BJ (cell line): ENCODE data around the gene NLGN1. TPM values are rescaled to one million over a fixed set of nuclear protein-coding genes. Genes with fewer than 3 reads are reported as not detected.

Source experiments
- CTCF ChIA-PET: fragments of 350-600 bp; formaldehyde crosslinking; extraction: SDS; loops from one replicate; lab custom pipeline; 2021; ENCODE audit warnings: antibody characterized with exemption, inconsistent platforms; lab: Yijun Ruan, JAX
- POLR2A ChIA-PET: fragments of 300-600 bp; sonication (Branson Sonifier 250); formaldehyde crosslinking; extraction: SDS; loops from one replicate; lab custom pipeline; 2021; ENCODE audit warnings: antibody characterized with exemption; lab: Charles Lee
- DNase-seq: peaks from one replicate; pipeline ENCODE4 v3.0.0-alpha.2; 2011; ENCODE audit warnings: low read depth
- H3K27me3 ChIP-seq: 2 replicates; pipeline ENCODE4 v1.6.0; 2011; ENCODE audit warnings: low read length; ENCODE audit not compliant: control insufficient read depth, insufficient read depth
- H3K36me3 ChIP-seq: 2 replicates; pipeline ENCODE4 v1.5.1; 2011; ENCODE audit warnings: low read length; ENCODE audit not compliant: control insufficient read depth, insufficient read depth
- H3K4me3 ChIP-seq: 2 replicates; pipeline ENCODE4 v1.5.1; 2011; ENCODE audit warnings: low read depth, mild to moderate bottlenecking, control low read depth, low read length
- polyA plus RNA-seq: library from polyadenylated mRNA; depleted of rRNA; stranded (reverse); fragments of >200 nt; gene quantifications from 2 replicates; pipeline ENCODE4 v1.2.3, GENCODE V29; 2011
- TF ChIP-seq, protein P1 (sequence below): IDR thresholded peaks from 2 replicates; pipeline ENCODE4 v1.5.1; 2011; ENCODE audit warnings: low read depth, mild to moderate bottlenecking, control low read depth, inconsistent platforms, low read length, moderate library complexity; ENCODE audit not compliant: insufficient read depth

Gene NLGN1
- polyA plus RNA-seq, 1 experiment, result 15.5 TPM

DNA sequence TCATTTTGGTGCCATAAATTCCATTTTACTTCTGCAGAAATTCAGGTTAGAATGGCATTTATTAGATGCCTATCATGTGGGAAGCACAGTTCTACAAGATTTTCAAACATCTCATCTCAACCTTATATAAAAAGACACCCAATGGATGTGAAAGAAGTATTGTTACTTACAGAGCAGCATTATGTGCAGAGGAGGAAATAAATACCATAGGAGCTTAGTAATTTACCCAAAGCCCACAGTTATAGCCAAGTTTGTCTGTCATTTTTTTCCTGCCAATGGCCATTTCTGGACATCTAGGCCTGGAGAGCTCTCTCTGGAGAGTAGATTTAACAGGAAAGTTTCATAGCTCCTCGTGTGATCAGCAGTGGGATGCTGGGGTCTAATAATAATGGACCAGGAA is 802.2 kb downstream of the NLGN1 start:
- DNase-seq, result no peak
- TF ChIP-seq, protein P1, sequence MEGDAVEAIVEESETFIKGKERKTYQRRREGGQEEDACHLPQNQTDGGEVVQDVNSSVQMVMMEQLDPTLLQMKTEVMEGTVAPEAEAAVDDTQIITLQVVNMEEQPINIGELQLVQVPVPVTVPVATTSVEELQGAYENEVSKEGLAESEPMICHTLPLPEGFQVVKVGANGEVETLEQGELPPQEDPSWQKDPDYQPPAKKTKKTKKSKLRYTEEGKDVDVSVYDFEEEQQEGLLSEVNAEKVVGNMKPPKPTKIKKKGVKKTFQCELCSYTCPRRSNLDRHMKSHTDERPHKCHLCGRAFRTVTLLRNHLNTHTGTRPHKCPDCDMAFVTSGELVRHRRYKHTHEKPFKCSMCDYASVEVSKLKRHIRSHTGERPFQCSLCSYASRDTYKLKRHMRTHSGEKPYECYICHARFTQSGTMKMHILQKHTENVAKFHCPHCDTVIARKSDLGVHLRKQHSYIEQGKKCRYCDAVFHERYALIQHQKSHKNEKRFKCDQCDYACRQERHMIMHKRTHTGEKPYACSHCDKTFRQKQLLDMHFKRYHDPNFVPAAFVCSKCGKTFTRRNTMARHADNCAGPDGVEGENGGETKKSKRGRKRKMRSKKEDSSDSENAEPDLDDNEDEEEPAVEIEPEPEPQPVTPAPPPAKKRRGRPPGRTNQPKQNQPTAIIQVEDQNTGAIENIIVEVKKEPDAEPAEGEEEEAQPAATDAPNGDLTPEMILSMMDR, result no peak
- ChIA-PET CTCF (interaction anchor here (1.0 to 1.1 kb wide), 3 partner anchors 18 to 298 kb away, joined by 3 to 4 read pairs (median 3); no protein-coding TSS in a partner anchor), POLR2A (no interaction called here)
- Histone ChIP-seq H3K36me3 (no peaks in the 10 kb centered on the region), H3K27me3 (no peaks in the 10 kb centered on the region), H3K4me3 (no peak overlapping the region)

DNA sequence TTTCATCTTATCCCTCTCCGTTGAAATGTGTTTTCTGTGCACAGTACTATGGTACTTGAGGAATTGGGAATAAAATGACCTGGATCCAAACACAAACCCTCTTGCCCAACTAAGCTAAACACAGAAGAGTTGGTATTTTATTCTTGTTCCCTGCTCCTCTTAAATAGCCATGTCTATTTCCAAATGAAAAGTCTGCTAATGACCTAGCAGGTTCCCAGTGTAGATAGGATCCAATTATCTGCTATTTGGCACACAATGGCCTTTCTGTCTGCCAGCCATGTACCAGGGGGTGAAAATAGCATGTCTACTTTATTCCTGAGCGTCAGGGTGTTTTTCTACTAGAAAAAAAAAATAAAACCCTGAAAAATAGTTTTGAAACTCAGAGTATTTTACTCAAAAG is 804.6 kb downstream of the NLGN1 start:
- CTCF ChIA-PET, result no interaction called here
- POLR2A ChIA-PET, result no interaction called here
- DNase-seq, result no peak
- Histone ChIP-seq H3K27me3 (no peaks in the 10 kb centered on the region), H3K36me3 (no peaks in the 10 kb centered on the region), H3K4me3 (no peak overlapping the region)
- TF ChIP-seq, protein P1, result no peak

DNA sequence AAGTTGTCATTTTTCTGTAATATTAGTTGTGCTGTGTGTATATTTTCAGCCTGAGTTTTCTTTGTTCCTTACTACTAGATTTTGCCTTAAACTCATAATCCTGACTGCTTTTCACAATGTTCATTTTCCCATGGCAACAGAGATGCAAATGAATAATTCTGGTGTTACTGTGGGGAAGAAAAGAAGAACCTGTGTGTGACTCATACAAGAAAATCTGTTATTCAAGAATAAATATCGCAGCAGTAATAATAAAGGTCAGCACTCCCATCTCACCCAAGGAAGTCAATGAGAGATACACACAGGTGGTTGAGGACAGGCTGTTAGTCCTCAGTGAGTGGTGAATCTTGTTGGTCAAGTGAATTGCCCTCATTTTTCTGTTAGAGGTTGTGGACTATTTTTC is 805.0 kb downstream of the NLGN1 start:
- TF ChIP-seq, protein P1, result no peak

DNA sequence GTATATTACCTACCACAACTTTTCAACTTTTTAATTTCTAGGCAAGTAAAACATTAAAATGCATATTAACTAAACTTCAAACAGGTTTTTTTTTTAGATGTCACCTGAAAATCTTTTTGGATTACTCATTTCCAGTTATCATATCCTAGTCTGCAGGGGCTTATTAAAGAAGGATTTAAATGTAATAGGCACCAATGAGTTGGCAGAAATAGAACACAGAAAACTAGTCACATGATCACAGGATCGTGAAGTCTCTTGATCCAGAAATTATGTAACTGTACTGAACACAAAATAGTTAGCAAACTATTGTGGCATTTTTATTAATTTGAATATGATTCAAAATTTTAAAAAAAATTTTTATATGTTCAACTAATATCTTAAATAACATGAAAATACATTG is 807.2 kb downstream of the NLGN1 start:
- Histone ChIP-seq H3K27me3 (no peaks in the 10 kb centered on the region), H3K4me3 (no peak overlapping the region), H3K36me3 (no peaks in the 10 kb centered on the region)
- DNase-seq, result no peak
- POLR2A ChIA-PET, result no interaction called here
- CTCF ChIA-PET, result interaction anchor here (1.0 kb wide), 1 partner anchor 14 kb away, joined by 4 read pairs; no protein-coding TSS in a partner anchor
- TF ChIP-seq, protein P1, result no peak

More for the DNA sequence above, 805.0 kb downstream of the NLGN1 start:
- peak; percentile 9 for DNase-seq
- H3K36me3 ChIP-seq, result no peaks in the 10 kb centered on the region
- POLR2A ChIA-PET, result no interaction called here
- CTCF ChIA-PET, result no interaction called here
- H3K27me3 ChIP-seq, result no peaks in the 10 kb centered on the region
- H3K4me3 ChIP-seq, result no peak overlapping the region

DNA sequence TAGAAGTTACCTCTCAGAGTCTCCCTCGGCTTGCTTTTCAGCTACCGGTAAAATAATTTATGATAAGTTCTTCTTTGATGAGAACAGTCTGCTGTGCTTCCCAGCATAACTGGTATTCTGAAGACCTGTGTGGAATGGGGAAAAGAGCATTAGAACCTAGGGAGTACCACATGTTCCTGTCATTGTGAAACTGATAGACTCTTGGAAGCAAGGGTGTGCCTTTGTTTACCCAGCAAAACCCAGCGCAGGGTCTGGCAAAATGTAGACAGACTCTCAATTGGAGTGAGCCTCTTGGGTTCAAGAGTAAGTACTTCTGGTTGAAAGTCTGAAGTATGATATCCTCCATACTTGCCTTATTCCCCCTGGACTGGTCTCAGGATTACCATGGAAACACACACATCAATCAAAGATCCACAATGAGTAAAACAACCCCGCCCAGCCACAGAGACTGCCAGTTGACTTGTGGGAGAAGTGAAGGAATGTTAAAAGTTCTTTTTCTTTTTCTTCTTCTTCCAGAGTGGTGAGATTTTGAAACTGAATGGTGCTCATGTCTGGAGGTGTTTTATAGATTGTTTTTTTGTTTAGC is 809.2 kb downstream of the NLGN1 start:
- no peaks in the 10 kb centered on the region for H3K27me3 ChIP-seq
- no peak for DNase-seq
- H3K4me3 ChIP-seq, result no peak overlapping the region
- no peaks in the 10 kb centered on the region for H3K36me3 ChIP-seq
- TF ChIP-seq, protein P1, result no peak
- CTCF ChIA-PET, result interaction anchor here (0.7 kb wide), 1 partner anchor 1074 kb away, joined by 3 read pairs; no protein-coding TSS in a partner anchor
- POLR2A ChIA-PET, result interaction anchor here (0.6 kb wide), 1 partner anchor 741 kb away, joined by 3 read pairs; no protein-coding TSS in a partner anchor
